Measurements from ENCODE around the gene SNX24.
"Not testable (repeated sequence)": the region's sequence is repeated elsewhere in the genome, so short reads cannot be mapped to it uniquely, and the experiment has no call there.

The SNX24 gene

DNA sequence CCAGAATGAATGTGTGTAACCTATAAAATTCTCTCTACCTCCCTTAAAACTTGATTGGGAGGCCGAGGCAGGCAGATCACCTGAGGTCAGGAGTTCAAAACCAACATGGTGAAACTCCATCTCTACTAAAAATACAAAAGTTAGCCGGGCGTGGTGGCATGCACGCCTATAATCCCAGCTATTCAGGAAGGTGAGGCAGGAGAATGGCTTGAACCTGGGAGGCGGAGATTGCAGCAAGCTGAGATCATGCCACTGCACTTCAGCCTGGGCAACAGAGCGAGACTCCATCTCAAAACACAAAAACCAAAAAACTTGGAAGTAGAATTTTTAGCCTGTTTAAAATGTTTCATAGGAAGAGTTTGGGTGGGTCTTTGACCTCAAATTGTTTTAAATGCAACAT, 122.6 kb downstream of the SNX24 start:
- H3K4me1 ChIP-seq (ENCODE audit: control insufficient read depth in 1 of 2, insufficient read depth in 2 of 2, low read length in 2 of 2); H3K9me3 ChIP-seq (ENCODE audit: control insufficient read depth in 1 of 2, low read length in 2 of 2); H3K36me3 ChIP-seq (ENCODE audit: control insufficient read depth in 1 of 2, insufficient read depth in 2 of 2, low read length in 2 of 2); H3K27ac ChIP-seq (ENCODE audit: low read length); H3K4me3 ChIP-seq (ENCODE audit: low read depth in 1 of 2, low read length in 2 of 2); H3K27me3 ChIP-seq (ENCODE audit: low read depth, low read length): not testable (repeated sequence)

DNA sequence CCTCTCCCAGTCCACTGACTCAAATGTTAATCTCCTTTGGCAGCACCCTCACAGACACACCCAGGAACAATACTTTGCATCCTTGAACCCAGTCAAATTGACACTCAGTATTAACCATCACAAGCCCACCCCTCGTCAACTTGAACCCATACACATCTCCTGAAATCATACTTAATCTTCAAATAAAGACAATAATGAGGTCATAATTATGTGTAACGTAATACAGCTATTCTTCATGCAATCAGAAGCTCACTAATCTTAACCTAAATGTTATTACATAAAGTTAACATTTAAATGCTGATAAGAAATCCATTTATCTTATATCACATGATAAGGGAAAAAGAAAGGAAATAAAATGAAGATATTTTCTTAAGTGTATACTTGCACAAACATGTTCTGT, 125.9 kb downstream of the SNX24 start:
- Histone ChIP-seq H3K27me3 (ENCODE audit: low read depth, low read length) (no peaks in the 10 kb centered on the region), H3K9me3 (ENCODE audit: control insufficient read depth in 1 of 2, low read length in 2 of 2) (no peaks in the 10 kb centered on the region), H3K36me3 (ENCODE audit: control insufficient read depth in 1 of 2, insufficient read depth in 2 of 2, low read length in 2 of 2) (peaks cover 0 to 2% of the 10 kb centered on the region in 2 donors), H3K27ac (ENCODE audit: low read length) (no peak overlapping the region), H3K4me3 (ENCODE audit: low read depth in 1 of 2, low read length in 2 of 2) (no peak overlapping the region), H3K4me1 (ENCODE audit: control insufficient read depth in 1 of 2, insufficient read depth in 2 of 2, low read length in 2 of 2) (no peaks in the 10 kb centered on the region)

DNA sequence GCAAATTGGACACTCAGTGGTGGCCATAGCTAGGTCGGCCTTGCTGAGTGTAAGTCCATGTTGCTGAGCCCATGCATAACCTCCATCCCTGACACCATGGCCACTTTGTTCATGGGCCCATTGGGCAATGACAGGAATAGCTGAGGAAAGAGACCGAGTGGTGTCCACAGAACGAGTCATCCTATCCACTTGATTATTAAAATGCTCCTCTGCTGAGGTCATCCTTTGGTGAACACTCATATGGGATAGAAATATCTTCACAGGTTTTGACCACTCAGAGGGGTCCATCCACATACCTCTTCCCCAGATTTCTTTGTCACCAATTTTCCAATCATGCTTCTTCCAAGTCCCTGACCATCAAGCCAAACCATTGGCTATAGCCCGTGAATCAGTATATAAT, 127.5 kb downstream of the SNX24 start:
- Histone ChIP-seq H3K36me3 (ENCODE audit: control insufficient read depth in 1 of 2, insufficient read depth in 2 of 2, low read length in 2 of 2) (peaks cover 0 to 2% of the 10 kb centered on the region in 2 donors), H3K27ac (ENCODE audit: low read length) (no peak overlapping the region), H3K27me3 (ENCODE audit: low read depth, low read length) (no peaks in the 10 kb centered on the region), H3K4me3 (ENCODE audit: low read depth in 1 of 2, low read length in 2 of 2) (no peak overlapping the region), H3K9me3 (ENCODE audit: control insufficient read depth in 1 of 2, low read length in 2 of 2) (no peaks in the 10 kb centered on the region), H3K4me1 (ENCODE audit: control insufficient read depth in 1 of 2, insufficient read depth in 2 of 2, low read length in 2 of 2) (no peaks in the 10 kb centered on the region)

DNA sequence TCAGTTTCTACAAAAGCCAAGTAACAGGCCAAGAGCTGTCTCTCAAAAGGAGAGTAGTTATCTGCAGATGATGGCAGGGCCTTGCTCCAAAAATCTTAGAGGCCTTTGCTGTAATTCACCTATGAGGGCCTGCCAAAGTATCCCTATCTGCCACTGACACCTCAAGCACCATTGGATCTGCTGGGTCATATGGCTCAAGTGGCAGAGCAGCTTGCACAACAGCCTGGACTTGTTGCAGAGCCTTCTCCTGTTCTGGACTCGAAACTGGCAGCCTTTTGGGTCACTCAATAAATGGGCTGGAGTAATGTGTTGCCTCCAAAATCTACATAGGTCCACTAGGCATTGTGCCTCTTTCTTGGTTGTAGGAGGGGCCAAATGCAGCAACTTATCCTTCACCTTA, 128.3 kb downstream of the SNX24 start:
- H3K27ac ChIP-seq (ENCODE audit: low read length); H3K27me3 ChIP-seq (ENCODE audit: low read depth, low read length); H3K4me3 ChIP-seq (ENCODE audit: low read depth in 1 of 2, low read length in 2 of 2); H3K4me1 ChIP-seq (ENCODE audit: control insufficient read depth in 1 of 2, insufficient read depth in 2 of 2, low read length in 2 of 2); H3K36me3 ChIP-seq (ENCODE audit: control insufficient read depth in 1 of 2, insufficient read depth in 2 of 2, low read length in 2 of 2); H3K9me3 ChIP-seq (ENCODE audit: control insufficient read depth in 1 of 2, low read length in 2 of 2): not testable (repeated sequence)

DNA sequence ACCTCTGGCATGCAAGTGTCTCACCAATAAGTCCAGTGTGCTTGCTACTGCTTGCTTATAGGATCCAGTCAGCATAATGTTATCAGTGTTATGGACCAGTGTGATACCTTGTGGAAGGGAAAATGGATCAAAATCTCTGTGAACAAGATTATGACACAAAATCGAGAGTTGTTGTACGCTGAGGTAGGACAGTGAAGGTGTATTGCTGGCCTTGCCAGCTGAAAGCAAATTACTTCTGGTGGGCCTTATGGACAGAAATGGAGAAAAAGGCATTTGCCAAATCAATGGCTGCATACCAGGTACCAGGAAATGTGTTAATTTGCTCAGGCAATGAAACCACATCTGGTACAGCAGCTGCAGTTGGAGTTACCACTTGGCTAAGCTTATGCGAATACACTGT, 128.8 kb downstream of the SNX24 start:
- H3K27ac ChIP-seq (ENCODE audit: low read length); H3K4me3 ChIP-seq (ENCODE audit: low read depth in 1 of 2, low read length in 2 of 2); H3K9me3 ChIP-seq (ENCODE audit: control insufficient read depth in 1 of 2, low read length in 2 of 2); H3K4me1 ChIP-seq (ENCODE audit: control insufficient read depth in 1 of 2, insufficient read depth in 2 of 2, low read length in 2 of 2); H3K27me3 ChIP-seq (ENCODE audit: low read depth, low read length); H3K36me3 ChIP-seq (ENCODE audit: control insufficient read depth in 1 of 2, insufficient read depth in 2 of 2, low read length in 2 of 2): not testable (repeated sequence)

DNA sequence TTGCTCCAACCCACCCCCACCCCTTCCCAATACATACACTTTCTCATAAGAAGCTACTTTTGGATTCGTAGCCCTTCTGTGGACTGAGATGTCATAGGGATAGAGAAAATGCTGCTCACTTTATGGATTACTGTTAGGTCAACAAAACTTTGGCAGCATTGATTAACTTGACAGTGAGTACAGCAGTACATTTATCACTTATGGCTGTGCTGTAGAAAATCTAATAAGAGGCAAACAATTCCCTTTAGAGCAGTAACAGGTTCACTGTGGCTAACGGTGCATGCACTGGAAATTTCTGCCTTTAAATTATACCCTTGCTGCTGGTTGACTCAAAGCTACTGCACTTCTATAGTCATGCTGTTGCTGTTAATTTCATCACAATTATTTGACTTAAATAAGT, 131.9 kb downstream of the SNX24 start:
- H3K27ac ChIP-seq (ENCODE audit: low read length) = no peak overlapping the region

DNA sequence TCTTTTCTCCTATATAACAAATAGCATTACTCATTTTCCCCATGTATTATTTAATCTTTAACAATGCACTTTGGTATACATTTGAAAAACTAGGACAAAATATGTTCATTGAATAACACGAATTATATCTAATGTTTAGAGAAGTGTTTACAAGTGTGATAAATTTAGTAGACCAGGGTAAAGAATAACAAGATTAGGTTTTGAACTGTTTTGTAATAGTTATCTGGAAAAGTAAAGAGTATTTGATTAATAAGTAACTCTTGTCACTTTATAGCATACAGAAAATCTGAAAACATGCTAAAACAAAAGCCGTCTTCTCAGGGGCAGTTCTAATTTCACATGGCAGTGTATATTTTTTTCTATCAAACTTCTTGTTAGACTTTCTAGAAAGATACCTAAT, 132.7 kb downstream of the SNX24 start:
- Histone ChIP-seq H3K36me3 (ENCODE audit: control insufficient read depth in 1 of 2, insufficient read depth in 2 of 2, low read length in 2 of 2) (peaks cover 0 to 2% of the 10 kb centered on the region in 2 donors), H3K27ac (ENCODE audit: low read length) (no peak overlapping the region), H3K9me3 (ENCODE audit: control insufficient read depth in 1 of 2, low read length in 2 of 2) (no peaks in the 10 kb centered on the region), H3K4me3 (ENCODE audit: low read depth in 1 of 2, low read length in 2 of 2) (no peak overlapping the region), H3K4me1 (ENCODE audit: control insufficient read depth in 1 of 2, insufficient read depth in 2 of 2, low read length in 2 of 2) (no peaks in the 10 kb centered on the region), H3K27me3 (ENCODE audit: low read depth, low read length) (no peaks in the 10 kb centered on the region)

More for the DNA sequence above, 131.9 kb downstream of the SNX24 start:
- Histone ChIP-seq H3K27me3 (ENCODE audit: low read depth, low read length) (no peaks in the 10 kb centered on the region), H3K4me1 (ENCODE audit: control insufficient read depth in 1 of 2, insufficient read depth in 2 of 2, low read length in 2 of 2) (no peaks in the 10 kb centered on the region), H3K36me3 (ENCODE audit: control insufficient read depth in 1 of 2, insufficient read depth in 2 of 2, low read length in 2 of 2) (peaks cover 0 to 2% of the 10 kb centered on the region in 2 donors), H3K4me3 (ENCODE audit: low read depth in 1 of 2, low read length in 2 of 2) (no peak overlapping the region), H3K9me3 (ENCODE audit: control insufficient read depth in 1 of 2, low read length in 2 of 2) (no peaks in the 10 kb centered on the region)

DNA sequence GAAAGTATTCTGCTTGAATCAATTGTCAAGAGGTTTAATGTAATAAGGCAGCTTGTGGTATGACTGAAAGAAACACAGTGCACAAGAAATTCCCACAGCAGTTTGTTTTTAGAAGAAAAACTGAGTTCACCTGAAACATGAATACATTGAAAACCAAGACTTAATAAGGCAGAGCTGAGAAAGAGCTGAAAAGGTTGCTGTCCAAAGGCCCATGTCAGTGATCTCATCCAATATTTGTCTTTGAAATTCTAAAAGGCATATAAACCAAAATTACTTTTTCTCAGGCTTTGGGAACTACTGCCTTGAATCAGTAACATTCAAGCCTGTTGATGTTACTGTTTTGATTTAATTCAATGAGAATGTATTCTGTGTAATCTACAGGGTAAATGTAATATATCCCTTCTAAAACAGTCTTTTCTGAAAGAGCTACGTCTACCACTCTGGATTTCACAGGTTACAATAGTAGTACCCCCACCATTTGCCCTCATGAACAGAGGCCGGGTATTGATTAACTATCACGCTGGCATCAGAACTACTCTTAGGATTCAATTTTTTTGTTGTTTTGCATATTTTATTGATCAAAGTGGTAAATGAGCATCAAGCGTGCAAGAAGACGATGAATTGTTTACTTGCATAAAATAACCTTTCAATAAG, 133.4 kb downstream of the SNX24 start:
- Histone ChIP-seq H3K27ac (ENCODE audit: low read length) (no peak overlapping the region), H3K9me3 (ENCODE audit: control insufficient read depth in 1 of 2, low read length in 2 of 2) (no peaks in the 10 kb centered on the region), H3K27me3 (ENCODE audit: low read depth, low read length) (no peaks in the 10 kb centered on the region), H3K4me1 (ENCODE audit: control insufficient read depth in 1 of 2, insufficient read depth in 2 of 2, low read length in 2 of 2) (no peaks in the 10 kb centered on the region), H3K36me3 (ENCODE audit: control insufficient read depth in 1 of 2, insufficient read depth in 2 of 2, low read length in 2 of 2) (peaks cover 0 to 2% of the 10 kb centered on the region in 2 donors), H3K4me3 (ENCODE audit: low read depth in 1 of 2, low read length in 2 of 2) (no peak overlapping the region)

DNA sequence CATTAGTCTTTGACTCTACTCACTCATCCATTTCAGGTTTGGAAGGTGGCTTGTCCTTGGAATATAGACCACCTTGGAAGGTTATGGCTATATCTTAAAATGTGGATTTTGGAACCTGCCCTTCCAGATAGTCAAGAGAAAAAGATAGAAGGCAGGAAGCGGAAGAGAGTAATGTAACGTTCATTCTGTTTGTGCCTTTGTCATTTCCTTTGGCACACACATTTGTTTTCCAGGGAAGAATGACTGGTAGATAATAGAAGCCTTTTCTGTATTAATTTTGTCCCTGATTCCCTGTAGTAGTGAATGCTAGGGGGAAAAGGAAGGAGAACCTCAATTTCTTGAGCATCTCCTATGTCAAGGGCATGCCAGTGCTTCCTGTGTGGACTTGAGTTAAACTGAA, 136.4 kb downstream of the SNX24 start:
- no peaks in the 10 kb centered on the region for H3K36me3 ChIP-seq (ENCODE audit: control insufficient read depth in 1 of 2, insufficient read depth in 2 of 2, low read length in 2 of 2)
- no peak overlapping the region for H3K4me3 ChIP-seq (ENCODE audit: low read depth in 1 of 2, low read length in 2 of 2)
- H3K9me3 ChIP-seq (ENCODE audit: control insufficient read depth in 1 of 2, low read length in 2 of 2) = no peaks in the 10 kb centered on the region
- H3K4me1 ChIP-seq (ENCODE audit: control insufficient read depth in 1 of 2, insufficient read depth in 2 of 2, low read length in 2 of 2) = no peaks in the 10 kb centered on the region
- no peaks in the 10 kb centered on the region for H3K27me3 ChIP-seq (ENCODE audit: low read depth, low read length)
- no peak overlapping the region for H3K27ac ChIP-seq (ENCODE audit: low read length)

DNA sequence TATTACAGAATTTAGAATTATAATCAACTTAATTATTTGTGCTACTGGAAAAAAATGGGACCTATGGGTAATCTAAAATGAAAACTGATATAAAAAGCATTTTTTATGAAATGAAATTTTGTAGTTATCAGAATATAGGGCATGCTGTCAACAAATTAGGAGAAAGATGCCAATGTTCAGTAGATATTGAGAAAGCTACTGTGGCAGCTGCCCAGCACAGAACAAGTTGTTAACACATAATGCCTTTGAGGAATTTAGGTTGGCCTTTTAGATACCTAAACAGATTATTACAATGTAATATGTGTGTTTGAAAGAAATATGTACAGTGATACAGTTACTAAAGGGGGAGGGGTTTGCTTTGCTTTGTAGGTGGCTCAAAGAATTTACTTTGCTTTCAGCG, 137.0 kb downstream of the SNX24 start:
- no peaks in the 10 kb centered on the region for H3K9me3 ChIP-seq (ENCODE audit: control insufficient read depth in 1 of 2, low read length in 2 of 2)
- H3K27ac ChIP-seq (ENCODE audit: low read length) = no peak overlapping the region
- H3K36me3 ChIP-seq (ENCODE audit: control insufficient read depth in 1 of 2, insufficient read depth in 2 of 2, low read length in 2 of 2) = no peaks in the 10 kb centered on the region
- H3K4me3 ChIP-seq (ENCODE audit: low read depth in 1 of 2, low read length in 2 of 2) = no peak overlapping the region
- no peaks in the 10 kb centered on the region for H3K27me3 ChIP-seq (ENCODE audit: low read depth, low read length)
- H3K4me1 ChIP-seq (ENCODE audit: control insufficient read depth in 1 of 2, insufficient read depth in 2 of 2, low read length in 2 of 2) = no peaks in the 10 kb centered on the region

DNA sequence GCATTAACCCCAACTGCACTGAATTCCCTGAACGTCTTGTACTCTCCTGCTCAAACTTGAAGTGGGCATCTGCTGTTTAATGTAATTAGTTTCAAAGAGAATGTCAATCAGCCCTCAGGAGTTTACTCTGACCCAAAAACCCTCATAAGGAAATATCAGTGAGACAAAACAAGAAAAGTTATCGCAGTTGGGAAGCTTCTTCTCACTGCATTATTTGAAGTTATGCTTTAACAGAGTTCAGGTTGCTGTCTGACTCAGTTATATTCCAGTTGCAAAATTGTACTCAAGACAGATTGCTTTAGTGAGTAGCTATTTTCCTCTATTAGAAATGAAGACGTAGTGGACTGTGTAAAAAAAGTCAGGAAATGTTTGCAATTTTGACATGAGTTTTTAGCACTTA, 139.0 kb downstream of the SNX24 start:
- H3K4me3 ChIP-seq (ENCODE audit: low read depth in 1 of 2, low read length in 2 of 2) = no peak overlapping the region
- H3K36me3 ChIP-seq (ENCODE audit: control insufficient read depth in 1 of 2, insufficient read depth in 2 of 2, low read length in 2 of 2) = no peaks in the 10 kb centered on the region
- no peaks in the 10 kb centered on the region for H3K9me3 ChIP-seq (ENCODE audit: control insufficient read depth in 1 of 2, low read length in 2 of 2)
- no peak overlapping the region for H3K27ac ChIP-seq (ENCODE audit: low read length)
- no peaks in the 10 kb centered on the region for H3K27me3 ChIP-seq (ENCODE audit: low read depth, low read length)
- no peaks in the 10 kb centered on the region for H3K4me1 ChIP-seq (ENCODE audit: control insufficient read depth in 1 of 2, insufficient read depth in 2 of 2, low read length in 2 of 2)

DNA sequence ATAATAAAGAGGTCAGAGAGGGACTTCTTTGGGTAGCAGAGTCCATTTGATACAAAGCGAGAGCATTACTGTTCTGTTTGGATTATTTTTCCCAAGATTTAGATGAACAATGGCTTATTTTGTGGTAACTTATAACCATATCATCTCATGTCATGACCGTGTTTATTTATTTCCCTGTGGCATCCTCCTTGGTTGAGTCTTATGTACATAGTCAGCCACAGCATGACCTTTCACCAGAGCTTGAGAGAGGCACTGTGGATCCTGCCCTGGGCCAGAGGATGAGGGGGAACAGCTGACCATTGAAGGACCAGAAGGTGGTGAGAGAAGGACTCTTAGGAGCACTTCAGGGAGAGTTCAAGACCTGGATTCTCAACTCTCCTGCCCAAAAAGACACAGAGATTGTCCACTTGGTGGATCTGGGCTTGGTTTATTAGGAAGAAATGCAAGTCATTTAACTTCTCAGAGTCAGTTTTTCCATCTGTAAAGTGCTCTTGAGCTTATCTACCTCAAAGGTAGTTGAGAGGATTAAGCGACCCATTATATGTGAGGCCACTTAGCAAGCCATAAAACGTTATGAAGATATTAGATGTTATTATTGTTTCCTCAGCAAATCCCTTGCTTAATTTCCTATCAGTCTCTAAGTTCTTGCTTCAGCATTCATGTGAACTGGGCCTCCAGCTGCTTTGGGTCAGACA, 139.7 kb downstream of the SNX24 start:
- Histone ChIP-seq H3K36me3 (ENCODE audit: control insufficient read depth in 1 of 2, insufficient read depth in 2 of 2, low read length in 2 of 2) (no peaks in the 10 kb centered on the region), H3K9me3 (ENCODE audit: control insufficient read depth in 1 of 2, low read length in 2 of 2) (no peaks in the 10 kb centered on the region), H3K27ac (ENCODE audit: low read length) (no peak overlapping the region)

More for the DNA sequence above, 139.7 kb downstream of the SNX24 start:
- Histone ChIP-seq H3K27me3 (ENCODE audit: low read depth, low read length) (no peaks in the 10 kb centered on the region), H3K4me1 (ENCODE audit: control insufficient read depth in 1 of 2, insufficient read depth in 2 of 2, low read length in 2 of 2) (no peaks in the 10 kb centered on the region), H3K4me3 (ENCODE audit: low read depth in 1 of 2, low read length in 2 of 2) (no peak overlapping the region)
